Fibroblast of lung (primary cell): ENCODE results near the gene ZNRF1. TPM values are rescaled to one million over a fixed set of nuclear protein-coding genes. Genes with fewer than 3 reads are reported as not detected.

Experiments used
- DNase-seq, 2 donors: peaks; one replicate each; pipeline versions ENCODE4 v3.0.0 to v3.0.0-alpha.2; 2010; ENCODE audit warnings: low read depth in 2 of 2
- H2AFZ ChIP-seq: 2 replicates; pipeline ENCODE4 v1.5.1; 2012; ENCODE audit warnings: low read length, control low read depth, inconsistent platforms
- H3K27ac ChIP-seq: 2 replicates; pipeline ENCODE4 v1.5.1; 2011; ENCODE audit warnings: low read length, control low read depth; ENCODE audit not compliant: insufficient read depth
- H3K27me3 ChIP-seq: 2 replicates; pipeline ENCODE4 v1.5.1; 2011; ENCODE audit warnings: mild to moderate bottlenecking, low read length; ENCODE audit not compliant: control insufficient read depth, insufficient read depth
- H3K36me3 ChIP-seq: 2 replicates; pipeline ENCODE4 v1.5.1; 2011; ENCODE audit warnings: low read length; ENCODE audit not compliant: control insufficient read depth, insufficient read depth
- H3K4me1 ChIP-seq: 2 replicates; pipeline ENCODE4 v1.5.1; 2011; ENCODE audit warnings: low read length; ENCODE audit not compliant: control insufficient read depth, insufficient read depth; ENCODE audit errors: extremely low read depth
- H3K4me2 ChIP-seq: 2 replicates; pipeline ENCODE4 v1.5.1; 2011; ENCODE audit warnings: low read length, control low read depth; ENCODE audit not compliant: insufficient read depth; ENCODE audit errors: extremely low read depth
- H3K4me3 ChIP-seq, 4 experiments: fragments of 200-600 bp in 1 of 4; sonication (generic) in 1 of 4; replicated peaks in 1 of 4; 2 replicates each; pipeline ENCODE4 v1.5.1; 2011 to 2016; ENCODE audit warnings: low read length in 4 of 4, low read depth in 3 of 4, mild to moderate bottlenecking in 3 of 4, control low read depth in 2 of 4, inconsistent platforms in 1 of 4, mixed read lengths in 1 of 4; ENCODE audit not compliant: insufficient read depth in 1 of 4; ENCODE audit errors: control extremely low read depth in 1 of 4
- H3K79me2 ChIP-seq: 2 replicates; pipeline ENCODE4 v1.5.1; 2012; ENCODE audit warnings: mild to moderate bottlenecking, low read length, inconsistent platforms; ENCODE audit not compliant: control insufficient read depth, insufficient read depth
- H3K9ac ChIP-seq: 2 replicates; pipeline ENCODE4 v1.5.1; 2011; ENCODE audit warnings: mild to moderate bottlenecking, low read length, control low read depth; ENCODE audit not compliant: insufficient read depth
- H3K9me3 ChIP-seq: 2 replicates; pipeline ENCODE4 v1.5.1; 2012; ENCODE audit warnings: low read depth, low read length; ENCODE audit not compliant: control insufficient read depth, insufficient read depth
- H4K20me1 ChIP-seq: 2 replicates; pipeline ENCODE4 v1.5.1; 2011; ENCODE audit warnings: low read length; ENCODE audit not compliant: control insufficient read depth, insufficient read depth; ENCODE audit errors: extremely low read depth
- CTCF ChIP-seq, 2 donors: IDR thresholded peaks in 1 of 2; conservative IDR thresholded peaks in 1 of 2; 1 replicate in 1 of 2; 2 replicates in 1 of 2; pipeline ENCODE4 v1.5.1; 2011 to 2012; ENCODE audit warnings: low read length in 2 of 2, control low read depth in 1 of 2, inconsistent platforms in 1 of 2, low read depth in 1 of 2, mild to moderate bottlenecking in 1 of 2
- EZH2 ChIP-seq: IDR thresholded peaks from 2 replicates; pipeline ENCODE4 v1.5.1; 2012; ENCODE audit warnings: low read length, control low read depth, mild to moderate bottlenecking; ENCODE audit errors: missing control alignments
- polyA plus RNA-seq, 2 donors: library from polyadenylated mRNA; depleted of rRNA in 1 of 2; stranded (reverse) in 1 of 2; unstranded in 1 of 2; fragments of >200 nt; gene quantifications; 2 replicates each; pipeline ENCODE4 v1.2.1, GENCODE V29; 2011 to 2012; ENCODE audit warnings: missing spikeins in 1 of 2
- total RNA-seq: library from RNA; depleted of rRNA; stranded (reverse); fragments of >200 nt; gene quantifications from 2 replicates; pipeline ENCODE4 v1.2.1, GENCODE V29; 2014

The ZNRF1 gene
- total and polyA plus RNA-seq, 2 donors (not counting 1 experiment from before 2014, with no cell fraction given) = 21.0 to 21.1 TPM

GRCh38 chr16:75038036-75038858, 39.4 kb downstream of the ZNRF1 start:
- Histone ChIP-seq H3K27ac (no peak overlapping the region), H3K4me1 (no peaks in the 10 kb centered on the region), H3K27me3 (no peaks in the 10 kb centered on the region), H3K4me3 (no peak overlapping the region), H4K20me1 (peaks cover 2% of the 10 kb centered on the region), H3K79me2 (peaks cover 13% of the 10 kb centered on the region), H3K36me3 (no peaks in the 10 kb centered on the region), H3K9ac (no peak overlapping the region), H3K4me2 (no peak overlapping the region), H3K9me3 (no peaks in the 10 kb centered on the region), H2AFZ (no peak overlapping the region)
- no peak for TF ChIP-seq CTCF (conservative IDR thresholded peaks at IDR 0.05 in 1 of 2, IDR thresholded peaks at IDR 0.05 in 1 of 2; ENCODE audit: low read depth in 1 of 2, low read length in 2 of 2)
- TF ChIP-seq EZH2 = no peak
- DNase-seq = peak in 1 of 2 donors; percentile 71

DNA sequence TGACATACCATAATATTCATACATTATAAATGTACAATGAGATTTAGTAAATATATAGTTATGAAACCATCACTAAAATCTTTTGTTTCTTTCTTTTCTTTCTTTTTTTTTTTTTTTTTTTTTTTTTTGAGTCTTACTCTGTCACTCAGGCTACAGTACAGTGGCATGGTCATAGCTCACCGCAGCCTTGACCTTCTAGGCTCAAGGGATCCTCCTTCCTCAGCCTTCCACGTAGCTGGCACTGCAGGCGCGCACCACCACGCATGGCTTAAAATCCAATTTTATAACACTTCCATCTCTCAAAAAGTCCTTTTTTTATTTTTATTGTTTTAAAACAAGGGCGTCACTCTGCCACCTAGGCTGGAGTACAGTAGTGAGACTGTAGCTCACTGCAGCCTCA, 41.1 kb downstream of the ZNRF1 start:
- H3K4me1 ChIP-seq = no peaks in the 10 kb centered on the region
- H3K9ac ChIP-seq = no peak overlapping the region
- peaks cover 8% of the 10 kb centered on the region for H3K79me2 ChIP-seq
- H3K9me3 ChIP-seq = no peaks in the 10 kb centered on the region
- H3K36me3 ChIP-seq = no peaks in the 10 kb centered on the region
- no peak overlapping the region for H3K4me3 ChIP-seq
- H3K27me3 ChIP-seq = no peaks in the 10 kb centered on the region
- DNase-seq = no peak
- no peak overlapping the region for H2AFZ ChIP-seq
- H3K27ac ChIP-seq = no peak overlapping the region
- peaks cover 2% of the 10 kb centered on the region for H4K20me1 ChIP-seq
- TF ChIP-seq EZH2 (no peak), CTCF (conservative IDR thresholded peaks at IDR 0.05 in 1 of 2, IDR thresholded peaks at IDR 0.05 in 1 of 2; ENCODE audit: low read depth in 1 of 2, low read length in 2 of 2) (no peak)
- no peak overlapping the region for H3K4me2 ChIP-seq

GRCh38 chr16:75042426-75043174, 43.8 kb downstream of the ZNRF1 start:
- H3K79me2 ChIP-seq = peaks cover 8% of the 10 kb centered on the region
- H3K4me1 ChIP-seq = no peaks in the 10 kb centered on the region
- no peak overlapping the region for H3K27ac ChIP-seq
- TF ChIP-seq EZH2 = no peak
- TF ChIP-seq CTCF (conservative IDR thresholded peaks at IDR 0.05 in 1 of 2, IDR thresholded peaks at IDR 0.05 in 1 of 2; ENCODE audit: low read depth in 1 of 2, low read length in 2 of 2) = no peak
- H3K27me3 ChIP-seq = no peaks in the 10 kb centered on the region
- peaks cover 2% of the 10 kb centered on the region for H4K20me1 ChIP-seq
- no peak overlapping the region for H2AFZ ChIP-seq
- H3K4me2 ChIP-seq = no peak overlapping the region
- no peak overlapping the region for H3K9ac ChIP-seq
- no peaks in the 10 kb centered on the region for H3K36me3 ChIP-seq
- no peaks in the 10 kb centered on the region for H3K9me3 ChIP-seq
- no peak overlapping the region for H3K4me3 ChIP-seq
- DNase-seq = no peak
